ENCODE measurements around the gene GTF2F2.

- no peak for TF ChIP-seq POLR2A (IDR thresholded peaks at IDR 0.05)
- TF ChIP-seq CTCF (IDR thresholded peaks at IDR 0.05), result no peak
These were observed 54.2 kb downstream of the GTF2F2 start for GRCh38 chr13:45174478-45174877.
